Heart left ventricle (tissue), 13 donors: Measurements from ENCODE around the gene CTNND2.

ENCODE experiments used
- POLR2A ChIP-seq, 2 donors: fragments of 450-650 bp; IDR thresholded peaks; one replicate each; pipeline ENCODE4 v1.6.1; 2017; ENCODE audit warnings: antibody characterized with exemption in 2 of 2, mild to moderate bottlenecking in 2 of 2, moderate library complexity in 2 of 2
- TF ChIP-seq, protein P1 (sequence below), 12 donors: fragments of 200-600 bp; sonication (generic) in 4 of 12; IDR thresholded peaks; one replicate each; pipeline versions ENCODE4 v1.5.0 to v1.8.0; 2018 to 2022; ENCODE audit warnings: antibody characterized with exemption in 12 of 12, mild to moderate bottlenecking in 5 of 12
- donor health status: ischemic (EF 13 %, LVEDD 7.1; RV severe dilation, severe dysfunction).
- donor health status: DM: no; HTN: yes; CAD: no.
- donor health status: DM: no; HTN: no; CAD: no.
- donor health status: ischemic (EF 25% LVEDD 6.9; RV normal size, moderate dysfunction).
- donor health status: ischemic (EF 25% LVEDD 5.7; RV mildly dilated, moderate dysfunction).
- donor health status: ischemic (EF 35%, LVEDD 5.7; RV mildly dilated, moderate dysfunction).
- donor health status: nonischemic (EF 11% LVEDD 7.7; RV severe dilation, severe dysfunction).
- donor health status: DM: yes; HTN: yes; CAD: no.
- donor health status: PGD.
- donor health status: ischemic (EF 29% LVEDD 5.4; RV normal size, mild dysfunction).
- donor health status: nonischemic (EF 23%, LVEDD 6.1; RV moderate dilation, normal function).

DNA sequence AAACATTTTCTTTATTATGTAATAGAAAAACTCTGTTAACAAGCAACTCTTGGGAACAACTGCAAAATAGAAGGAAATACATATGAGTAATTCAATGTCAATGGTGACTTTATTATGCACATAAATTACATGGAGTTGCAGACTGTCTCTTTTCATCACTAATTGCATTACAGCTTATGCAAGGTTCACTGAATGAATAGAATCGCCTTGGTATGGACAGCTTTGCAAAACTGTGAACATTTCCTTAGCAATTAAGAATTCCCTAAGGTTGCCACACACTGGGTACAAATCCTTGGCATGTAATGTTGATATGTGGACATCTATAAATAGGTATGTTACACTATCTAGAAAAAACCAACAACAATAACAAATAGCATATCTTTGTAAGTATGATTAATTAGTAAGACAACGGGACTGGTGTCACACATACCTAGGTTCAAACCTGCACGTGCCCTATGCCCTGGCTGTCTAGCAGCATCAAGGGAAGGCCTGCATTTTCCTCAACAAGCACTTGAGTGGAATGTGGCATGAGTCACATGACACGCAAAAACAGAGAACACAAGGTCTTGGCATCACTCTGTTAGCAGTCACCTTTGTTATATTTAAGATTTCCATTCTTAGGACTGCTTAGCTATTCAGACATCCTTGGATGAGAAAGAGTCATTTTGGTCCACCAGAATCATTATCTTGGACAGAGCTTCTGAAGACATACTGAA, 263.9 kb downstream of the CTNND2 start:
- TF ChIP-seq, protein P1, sequence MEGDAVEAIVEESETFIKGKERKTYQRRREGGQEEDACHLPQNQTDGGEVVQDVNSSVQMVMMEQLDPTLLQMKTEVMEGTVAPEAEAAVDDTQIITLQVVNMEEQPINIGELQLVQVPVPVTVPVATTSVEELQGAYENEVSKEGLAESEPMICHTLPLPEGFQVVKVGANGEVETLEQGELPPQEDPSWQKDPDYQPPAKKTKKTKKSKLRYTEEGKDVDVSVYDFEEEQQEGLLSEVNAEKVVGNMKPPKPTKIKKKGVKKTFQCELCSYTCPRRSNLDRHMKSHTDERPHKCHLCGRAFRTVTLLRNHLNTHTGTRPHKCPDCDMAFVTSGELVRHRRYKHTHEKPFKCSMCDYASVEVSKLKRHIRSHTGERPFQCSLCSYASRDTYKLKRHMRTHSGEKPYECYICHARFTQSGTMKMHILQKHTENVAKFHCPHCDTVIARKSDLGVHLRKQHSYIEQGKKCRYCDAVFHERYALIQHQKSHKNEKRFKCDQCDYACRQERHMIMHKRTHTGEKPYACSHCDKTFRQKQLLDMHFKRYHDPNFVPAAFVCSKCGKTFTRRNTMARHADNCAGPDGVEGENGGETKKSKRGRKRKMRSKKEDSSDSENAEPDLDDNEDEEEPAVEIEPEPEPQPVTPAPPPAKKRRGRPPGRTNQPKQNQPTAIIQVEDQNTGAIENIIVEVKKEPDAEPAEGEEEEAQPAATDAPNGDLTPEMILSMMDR (IDR thresholded peaks at IDR 0.05) = no peak
- TF ChIP-seq POLR2A (IDR thresholded peaks at IDR 0.05) = no peak
